Measurements from ENCODE around the gene PLOD3.

The PLOD3 gene

GRCh38 chr7:101198476-101198875 lies 18.9 kb downstream of the PLOD3 start:
- TF ChIP-seq CREB1 (IDR thresholded peaks at IDR 0.05; ENCODE audit: low read depth) = no peak
- no peak for TF ChIP-seq ZBTB7A (IDR thresholded peaks at IDR 0.05; ENCODE audit: low read depth)
- TF ChIP-seq RAD21 (IDR thresholded peaks at IDR 0.05; ENCODE audit: low read depth) = no peak
- no peak for TF ChIP-seq TCF12 (IDR thresholded peaks at IDR 0.05; ENCODE audit: low read depth)
- TF ChIP-seq CEBPB (IDR thresholded peaks at IDR 0.05) = no peak
- no peak for TF ChIP-seq TEAD4 (IDR thresholded peaks at IDR 0.05)
- no peak for TF ChIP-seq YY1 (IDR thresholded peaks at IDR 0.05; ENCODE audit: low read depth)
- no peak for TF ChIP-seq TAF1 (IDR thresholded peaks at IDR 0.05; ENCODE audit: low read depth)
- TF ChIP-seq EGR1 (IDR thresholded peaks at IDR 0.05) = no peak
- no peak for TF ChIP-seq USF1 (IDR thresholded peaks at IDR 0.05)
- no peak for TF ChIP-seq NFIC (IDR thresholded peaks at IDR 0.05)
- TF ChIP-seq MAX (IDR thresholded peaks at IDR 0.05) = no peak
- TF ChIP-seq EP300 (IDR thresholded peaks at IDR 0.05; ENCODE audit: borderline replicate concordance) = no peak
- no peak for TF ChIP-seq REST (IDR thresholded peaks at IDR 0.05; ENCODE audit: low read depth)
- TF ChIP-seq FOXM1 (IDR thresholded peaks at IDR 0.05; ENCODE audit: borderline replicate concordance, low read depth) = no peak

- TF ChIP-seq USF1 (IDR thresholded peaks at IDR 0.05) = no peak
Measured at GRCh38 chr7:101197991-101198390, 19.4 kb downstream of the PLOD3 start.

GRCh38 chr7:101195884-101196283 lies 21.5 kb downstream of the PLOD3 start:
- TF ChIP-seq REST (IDR thresholded peaks at IDR 0.05; ENCODE audit: low read depth) = no peak
- no peak for TF ChIP-seq FOXM1 (IDR thresholded peaks at IDR 0.05; ENCODE audit: borderline replicate concordance, low read depth)
- TF ChIP-seq NFIC (IDR thresholded peaks at IDR 0.05) = no peak
- no peak for TF ChIP-seq CEBPB (IDR thresholded peaks at IDR 0.05)
- no peak for TF ChIP-seq RAD21 (IDR thresholded peaks at IDR 0.05; ENCODE audit: low read depth)
- TF ChIP-seq USF1 (IDR thresholded peaks at IDR 0.05) = no peak
- TF ChIP-seq ZBTB7A (IDR thresholded peaks at IDR 0.05; ENCODE audit: low read depth) = no peak
- TF ChIP-seq TCF12 (IDR thresholded peaks at IDR 0.05; ENCODE audit: low read depth) = no peak
- no peak for TF ChIP-seq YY1 (IDR thresholded peaks at IDR 0.05; ENCODE audit: low read depth)
- TF ChIP-seq CREB1 (IDR thresholded peaks at IDR 0.05; ENCODE audit: low read depth) = no peak
- TF ChIP-seq EGR1 (IDR thresholded peaks at IDR 0.05) = no peak
- TF ChIP-seq EP300 (IDR thresholded peaks at IDR 0.05; ENCODE audit: borderline replicate concordance) = no peak
- no peak for TF ChIP-seq TEAD4 (IDR thresholded peaks at IDR 0.05)
- TF ChIP-seq TAF1 (IDR thresholded peaks at IDR 0.05; ENCODE audit: low read depth) = no peak
- TF ChIP-seq MAX (IDR thresholded peaks at IDR 0.05) = no peak

GRCh38 chr7:101189109-101189508 lies 28.3 kb downstream of the PLOD3 start:
- TF ChIP-seq EGR1 (IDR thresholded peaks at IDR 0.05) (no peak), TCF12 (IDR thresholded peaks at IDR 0.05; ENCODE audit: low read depth) (no peak), EP300 (IDR thresholded peaks at IDR 0.05; ENCODE audit: borderline replicate concordance) (no peak), FOXM1 (IDR thresholded peaks at IDR 0.05; ENCODE audit: borderline replicate concordance, low read depth) (no peak), MAX (IDR thresholded peaks at IDR 0.05) (no peak), CREB1 (IDR thresholded peaks at IDR 0.05; ENCODE audit: low read depth) (no peak), CEBPB (IDR thresholded peaks at IDR 0.05) (no peak), YY1 (IDR thresholded peaks at IDR 0.05; ENCODE audit: low read depth) (no peak), ZBTB7A (IDR thresholded peaks at IDR 0.05; ENCODE audit: low read depth) (no peak), USF1 (IDR thresholded peaks at IDR 0.05) (no peak), REST (IDR thresholded peaks at IDR 0.05; ENCODE audit: low read depth) (no peak)
